ENCODE measurements around the gene SLC7A6. TPM values are rescaled to one million over a fixed set of nuclear protein-coding genes. Genes with fewer than 3 reads are reported as not detected.

Gene SLC7A6
- total and polyA plus RNA-seq, 2 of the 13 experiments (the other 11 are each of a cell fraction or from before 2014, with no cell fraction given): 35.8 to 70.8 TPM

GRCh38 chr16:68328151-68328859 lies 64.0 kb downstream of the SLC7A6 start (continued):
- TF ChIP-seq TCF12 (IDR thresholded peaks at IDR 0.05) (no peak), TCF12 (CRISPR knock-in tag; IDR thresholded peaks at IDR 0.05) (no peak), LBX2 (CRISPR knock-in tag; IDR thresholded peaks at IDR 0.05; ENCODE audit: borderline replicate concordance) (no peak), PAXIP1 (CRISPR knock-in tag; conservative IDR thresholded peaks at IDR 0.05) (peak; percentile 78), MYNN (CRISPR knock-in tag; IDR thresholded peaks at IDR 0.05; ENCODE audit: low read depth) (no peak), ATM (IDR thresholded peaks at IDR 0.05; ENCODE audit: borderline replicate concordance) (no peak), RCOR2 (CRISPR knock-in tag; IDR thresholded peaks at IDR 0.05) (no peak), ASH2L (IDR thresholded peaks at IDR 0.05; ENCODE audit: insufficient read length, low read depth, low read length) (peak; percentile 61), CBX5 (CRISPR knock-in tag; IDR thresholded peaks at IDR 0.05; ENCODE audit: borderline replicate concordance) (peak; percentile 22; the same call in 1 of the 2 replicates)
